ENCODE results near the gene GMEB2.

The GMEB2 gene

GRCh38 chr20:63546956-63547724 is 79.8 kb downstream of the GMEB2 start:
- no peak for DNase-seq (ENCODE audit: low read depth, low spot score)

DNA sequence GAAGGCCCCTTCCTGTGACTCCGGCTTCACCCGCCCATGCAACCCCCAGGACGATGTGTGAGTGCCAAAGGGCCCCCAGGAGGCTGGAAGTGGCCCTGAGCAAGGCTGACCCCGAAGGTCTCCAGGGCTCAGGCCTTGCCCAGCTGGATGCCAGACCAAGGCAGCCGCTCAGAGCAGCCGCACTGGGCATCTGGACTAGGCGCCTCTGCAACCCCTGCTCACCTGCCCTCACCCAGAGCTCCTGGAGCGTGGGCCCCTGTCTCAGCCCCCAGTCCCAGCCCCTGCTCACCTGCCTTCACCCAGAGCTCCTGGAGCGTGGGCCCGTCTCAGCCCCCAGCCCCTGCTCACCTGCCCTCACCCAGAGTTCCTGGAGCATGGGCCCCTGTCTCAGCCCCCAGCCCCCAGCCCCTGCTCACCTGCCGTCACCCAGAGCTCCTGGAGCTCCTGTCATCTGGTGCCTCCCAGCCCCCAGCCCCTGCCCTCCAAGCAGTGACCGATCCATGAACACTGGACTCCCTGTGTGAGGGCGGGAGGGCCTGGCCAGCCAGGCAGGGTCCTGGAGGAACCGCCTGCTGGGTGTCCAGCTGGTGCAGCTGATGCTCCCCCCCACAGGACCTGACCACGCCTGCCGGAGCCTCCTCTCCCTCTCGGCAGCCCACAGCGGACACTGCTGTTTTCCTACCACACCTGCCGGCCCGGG is 80.5 kb downstream of the GMEB2 start:
- DNase-seq (ENCODE audit: low read depth, low spot score): no peak

DNA sequence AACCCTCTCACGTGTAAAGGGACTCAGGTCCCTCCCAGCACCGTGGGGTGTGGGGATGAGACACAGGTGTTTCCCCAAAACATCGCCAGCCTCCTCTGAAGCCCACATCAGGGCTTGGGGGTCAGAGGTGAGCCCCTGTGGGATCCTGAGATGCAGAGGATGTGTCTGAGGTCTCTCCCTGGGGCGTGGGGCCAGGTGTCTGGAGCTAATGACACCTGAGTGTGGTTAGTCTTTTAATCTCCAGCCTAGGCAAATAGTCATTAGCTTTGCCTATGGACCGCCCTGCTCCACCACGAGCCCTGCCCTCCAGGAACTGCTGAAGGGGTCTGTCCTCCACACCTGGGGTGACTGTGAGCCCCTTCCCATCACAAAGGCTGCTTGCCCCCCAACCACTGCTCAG is 81.1 kb downstream of the GMEB2 start:
- no peak for DNase-seq (ENCODE audit: low read depth, low spot score)

- no peak for DNase-seq (ENCODE audit: low read depth, low spot score)
These were observed 81.9 kb downstream of the GMEB2 start for GRCh38 chr20:63544958-63545516.

DNA sequence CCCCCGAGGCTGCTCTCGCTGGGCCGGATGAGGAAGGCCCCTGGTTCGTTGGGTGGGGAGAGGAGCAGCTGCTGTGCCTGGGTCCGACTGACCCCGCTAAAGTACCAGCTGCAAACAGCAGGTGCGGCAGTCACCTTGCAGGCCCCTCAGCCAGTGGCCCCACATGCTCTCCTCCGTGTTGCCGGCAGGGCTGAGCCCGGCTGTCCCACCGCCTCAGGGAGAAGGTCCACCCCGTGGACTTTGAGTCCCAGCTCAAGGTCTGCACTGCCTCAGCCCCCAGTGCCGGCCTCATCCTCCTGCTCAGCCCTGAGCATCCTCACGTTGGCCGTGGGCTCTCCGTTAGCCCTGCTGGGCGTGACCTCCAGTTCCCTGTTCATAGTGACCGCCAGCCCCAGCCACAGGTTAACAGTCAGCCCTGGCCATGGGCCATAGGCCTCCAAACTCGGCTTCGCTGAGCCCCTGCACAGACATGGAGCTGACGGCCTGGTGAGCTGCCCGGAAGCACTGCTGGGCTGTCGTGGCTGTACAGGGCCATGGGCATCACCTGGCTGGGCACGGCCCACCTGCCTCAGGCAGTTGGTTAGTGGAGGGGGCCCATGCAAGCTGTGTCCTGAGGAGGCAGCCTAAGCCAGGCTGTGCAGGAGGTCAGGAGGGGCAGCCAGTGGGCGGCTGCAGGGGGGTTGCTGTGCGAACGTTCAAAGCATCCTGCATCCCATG is 82.5 kb downstream of the GMEB2 start:
- no peak for DNase-seq (ENCODE audit: low read depth, low spot score)

- DNase-seq (ENCODE audit: low read depth, low spot score): no peak
These were observed 83.2 kb downstream of the GMEB2 start for GRCh38 chr20:63543733-63544132.

- no peak for DNase-seq (ENCODE audit: low read depth, low spot score)
These were observed 83.8 kb downstream of the GMEB2 start for GRCh38 chr20:63543131-63543530.

DNA sequence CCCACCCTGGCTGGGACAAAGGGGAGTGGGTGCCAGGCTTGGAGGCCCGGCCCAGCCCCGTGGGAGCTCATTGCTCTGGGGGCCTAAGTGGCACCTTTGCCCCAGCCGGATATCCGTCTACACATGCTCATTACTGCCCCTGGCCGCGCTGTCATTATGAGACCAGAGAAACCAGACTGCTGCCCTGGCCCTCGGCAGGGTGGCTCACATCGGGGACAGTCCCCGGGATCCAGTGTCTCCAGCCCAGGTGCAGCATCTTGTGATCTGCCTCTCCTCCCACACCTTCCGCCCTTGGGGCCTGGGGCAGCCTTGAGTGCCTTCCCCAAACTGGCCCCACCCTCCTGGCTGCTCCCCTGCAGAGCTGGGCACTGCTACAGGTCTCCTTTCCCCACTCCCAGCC is 84.2 kb downstream of the GMEB2 start:
- no peak for DNase-seq (ENCODE audit: low read depth, low spot score)

GRCh38 chr20:63542031-63542559 is 84.8 kb downstream of the GMEB2 start:
- no peak for DNase-seq (ENCODE audit: low read depth, low spot score)

- no peak for DNase-seq (ENCODE audit: low read depth, low spot score)
These were observed 85.5 kb downstream of the GMEB2 start for GRCh38 chr20:63541371-63541770.

DNA sequence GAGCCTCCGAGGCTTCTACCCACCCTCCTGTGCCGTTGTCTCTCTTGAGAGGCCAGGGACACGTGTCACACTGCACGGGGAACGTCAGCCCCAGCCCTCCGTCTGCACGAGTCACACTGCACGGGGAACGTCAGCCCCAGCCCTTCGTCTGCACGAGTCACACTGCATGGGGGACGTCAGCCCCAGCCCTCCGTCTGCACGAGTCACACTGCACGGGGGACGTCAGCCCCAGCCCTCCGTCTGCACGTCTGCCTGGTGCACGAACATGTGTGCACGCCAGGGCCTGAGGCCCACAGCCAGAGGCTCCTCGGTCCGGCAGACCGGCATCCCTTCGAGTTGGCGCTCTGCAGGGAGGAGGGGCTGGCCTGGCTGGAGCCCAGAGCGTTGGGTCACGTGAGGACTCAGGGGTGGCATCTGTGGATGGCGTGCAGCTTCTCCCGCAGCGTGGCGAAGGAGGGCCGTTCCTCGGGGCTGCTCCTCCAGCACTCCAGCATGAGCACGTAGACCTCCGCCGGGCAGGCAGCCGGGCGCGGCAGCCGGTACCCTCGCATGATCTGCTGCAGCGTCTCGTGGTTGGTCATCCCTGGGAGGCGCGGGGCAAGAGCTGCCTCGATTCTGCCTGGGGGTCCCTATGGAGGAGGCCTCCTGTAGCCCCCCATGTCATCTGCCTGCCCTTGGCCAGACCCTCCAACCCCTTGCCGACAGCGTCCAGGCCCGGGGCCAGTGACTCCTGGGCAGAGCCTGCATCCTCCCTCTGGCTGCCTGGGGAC is 86.3 kb downstream of the GMEB2 start:
- no peak for DNase-seq (ENCODE audit: low read depth, low spot score)

- DNase-seq (ENCODE audit: low read depth, low spot score): no peak
These were observed 87.2 kb downstream of the GMEB2 start for GRCh38 chr20:63539441-63540370.

DNA sequence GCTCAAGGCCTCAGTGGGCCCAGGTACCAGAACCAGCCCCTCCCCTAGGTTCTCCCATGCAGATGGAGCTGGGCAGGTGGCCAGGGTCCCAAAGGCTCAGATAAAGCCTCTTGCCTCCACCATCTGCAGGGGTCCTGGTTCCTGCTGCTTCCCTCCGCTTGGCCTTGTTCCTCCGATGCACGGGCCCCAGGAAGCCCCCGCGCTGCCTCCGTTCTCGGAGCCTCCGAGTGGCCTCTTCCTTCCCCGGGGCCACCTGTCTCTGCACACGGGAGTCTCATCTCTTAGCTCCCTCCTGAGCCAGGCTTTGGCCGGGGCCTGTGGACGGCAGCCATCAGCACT is 87.8 kb downstream of the GMEB2 start:
- no peak for DNase-seq (ENCODE audit: low read depth, low spot score)

DNA sequence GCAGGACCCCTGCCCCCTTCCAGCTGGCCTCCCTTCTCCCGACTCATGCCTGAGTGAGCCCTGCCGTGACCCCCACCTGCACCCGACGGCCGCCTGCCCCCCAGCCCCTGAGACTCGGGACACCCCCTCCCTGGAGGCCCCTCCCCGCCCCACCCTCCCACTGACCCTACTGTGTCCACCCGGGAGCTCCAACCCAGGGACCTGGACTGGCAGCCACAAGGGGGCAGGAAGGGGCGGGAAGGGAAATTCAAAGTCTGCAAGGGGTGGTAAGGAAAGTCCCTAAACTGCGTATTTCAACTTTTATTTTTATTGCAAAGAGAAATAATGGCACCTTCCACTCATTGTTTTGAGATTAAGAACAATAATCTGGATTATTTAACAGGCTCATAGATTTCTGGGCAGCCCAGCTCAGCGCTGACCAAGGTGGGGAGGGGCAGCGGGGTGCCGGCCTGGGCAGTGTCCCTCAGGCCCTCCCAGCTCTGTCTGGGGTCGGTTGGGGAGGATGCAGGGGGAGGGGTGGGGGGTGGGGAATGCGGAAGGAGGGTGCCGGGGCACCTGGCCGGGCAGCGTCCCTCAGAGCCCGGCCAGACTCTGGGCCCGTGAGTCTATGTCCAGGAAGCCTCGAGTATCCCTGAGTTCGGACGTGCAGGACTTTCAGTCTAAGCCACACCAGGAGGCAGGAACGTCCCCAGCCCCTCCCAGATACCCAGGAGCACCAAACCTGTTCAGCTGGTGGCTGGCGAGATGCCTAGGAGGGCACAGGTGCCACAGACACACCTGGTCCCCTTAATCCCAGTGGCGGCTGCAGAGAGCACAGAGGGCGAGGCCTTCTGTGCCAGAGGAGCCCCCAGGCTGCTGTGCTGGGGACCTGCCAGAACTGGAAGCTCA is 88.5 kb downstream of the GMEB2 start:
- DNase-seq (ENCODE audit: low read depth, low spot score): no peak

All from smooth muscle cell of the brain vasculature (primary cell).